Measurements from ENCODE around the gene REV1. TPM values are rescaled to one million over a fixed set of nuclear protein-coding genes. Genes with fewer than 3 reads are reported as not detected.

REV1 gene
- total RNA-seq, 3 donors from 2014 or later, result 40.8 to 89.1 (median 78.0) TPM

GRCh38 chr2:99490623-99491461 is 1.0 kb upstream of the REV1 start:
- Histone ChIP-seq H3K9me3 (no peaks in the 10 kb centered on the region), H3K36me3 (no peaks in the 10 kb centered on the region), H3K4me1 (peaks cover 4 to 11% of the 10 kb centered on the region in 2 donors), H3K27me3 (no peaks in the 10 kb centered on the region), H3K27ac (peak overlapping the region; percentile 98 to 99), H3K4me3 (peak overlapping the region; percentile 87 to 99 (median 93))
- TF ChIP-seq POLR2AphosphoS5 (IDR thresholded peaks at IDR 0.05) (no peak), POLR2A (IDR thresholded peaks at IDR 0.05) (no peak)
- no peak for DNase-seq (ENCODE audit: low spot score in 2 of 2)
- intact Hi-C loops (cut with DNase I; ENCODE audit: low total_unique reads), result no loop called here

GRCh38 chr2:99489063-99489760 is 605 bp downstream of the REV1 start:
- Histone ChIP-seq H3K27ac (peak overlapping the region; percentile 98 to 99), H3K4me1 (peaks cover 4 to 11% of the 10 kb centered on the region in 2 donors), H3K9me3 (no peaks in the 10 kb centered on the region), H3K27me3 (no peaks in the 10 kb centered on the region), H3K4me3 (peak overlapping the region; percentile 87 to 99 (median 93)), H3K36me3 (no peaks in the 10 kb centered on the region)
- DNase-seq (ENCODE audit: low spot score in 2 of 2), result peak; percentile 35 to 56
- intact Hi-C loops (cut with DNase I; ENCODE audit: low total_unique reads), result no loop called here
- TF ChIP-seq POLR2AphosphoS5 (IDR thresholded peaks at IDR 0.05) (peak in 1 of 3 donors; percentile 43), POLR2A (IDR thresholded peaks at IDR 0.05) (no peak)

GRCh38 chr2:99488539-99489062 is 1.2 kb downstream of the REV1 start:
- Histone ChIP-seq H3K4me3 (peak overlapping the region; percentile 87 to 99 (median 93)), H3K9me3 (no peaks in the 10 kb centered on the region), H3K27me3 (no peaks in the 10 kb centered on the region), H3K27ac (peak overlapping the region; percentile 98 to 99), H3K36me3 (no peaks in the 10 kb centered on the region), H3K4me1 (peaks cover 4 to 12% of the 10 kb centered on the region in 2 donors)
- intact Hi-C loops (cut with DNase I; ENCODE audit: low total_unique reads), result no loop called here
- TF ChIP-seq CTCF (IDR thresholded peaks at IDR 0.05) (no peak), POLR2A (IDR thresholded peaks at IDR 0.05) (no peak), POLR2AphosphoS5 (IDR thresholded peaks at IDR 0.05) (no peak)
- DNase-seq (ENCODE audit: low spot score in 2 of 2), result no peak

- Histone ChIP-seq H3K27ac (no peak overlapping the region), H3K27me3 (no peaks in the 10 kb centered on the region), H3K4me1 (peaks cover 4 to 18% of the 10 kb centered on the region in 2 donors), H3K9me3 (no peaks in the 10 kb centered on the region), H3K36me3 (no peaks in the 10 kb centered on the region), H3K4me3 (peak overlapping the region in 1 of 3 donors; percentile 93)
- intact Hi-C loops (cut with DNase I; ENCODE audit: low total_unique reads), result no loop called here
- no peak for DNase-seq (ENCODE audit: low spot score in 2 of 2)
- TF ChIP-seq POLR2A (IDR thresholded peaks at IDR 0.05) (no peak), CTCF (IDR thresholded peaks at IDR 0.05) (no peak), POLR2AphosphoS5 (IDR thresholded peaks at IDR 0.05) (no peak)
These were observed 1.9 kb downstream of the REV1 start for GRCh38 chr2:99487906-99488305.

- intact Hi-C loops (cut with DNase I; ENCODE audit: low total_unique reads), result no loop called here
- no peaks in the 10 kb centered on the region for H3K27me3 ChIP-seq
- peaks cover 4 to 18% of the 10 kb centered on the region in 2 donors for H3K4me1 ChIP-seq
- no peak overlapping the region for H3K4me3 ChIP-seq
- H3K9me3 ChIP-seq, result no peaks in the 10 kb centered on the region
- H3K36me3 ChIP-seq, result no peaks in the 10 kb centered on the region
- TF ChIP-seq POLR2A (IDR thresholded peaks at IDR 0.05), result no peak
- TF ChIP-seq CTCF (IDR thresholded peaks at IDR 0.05), result no peak
- TF ChIP-seq POLR2AphosphoS5 (IDR thresholded peaks at IDR 0.05), result no peak
- no peak overlapping the region for H3K27ac ChIP-seq
- no peak for DNase-seq (ENCODE audit: low spot score in 2 of 2)
These were observed 4.0 kb downstream of the REV1 start for GRCh38 chr2:99485824-99486223.
